Measurements from ENCODE around the gene MEGF11. TPM values are rescaled to one million over a fixed set of nuclear protein-coding genes. Genes with fewer than 3 reads are reported as not detected.
A peak's percentile ranks its signal among the peaks of the same experiment; 100 is the strongest.
"Not testable (repeated sequence)": the region's sequence is repeated elsewhere in the genome, so short reads cannot be mapped to it uniquely, and the experiment has no call there.

MEGF11 gene
- total RNA-seq, 1 experiment from 2014 or later = not detected

DNA sequence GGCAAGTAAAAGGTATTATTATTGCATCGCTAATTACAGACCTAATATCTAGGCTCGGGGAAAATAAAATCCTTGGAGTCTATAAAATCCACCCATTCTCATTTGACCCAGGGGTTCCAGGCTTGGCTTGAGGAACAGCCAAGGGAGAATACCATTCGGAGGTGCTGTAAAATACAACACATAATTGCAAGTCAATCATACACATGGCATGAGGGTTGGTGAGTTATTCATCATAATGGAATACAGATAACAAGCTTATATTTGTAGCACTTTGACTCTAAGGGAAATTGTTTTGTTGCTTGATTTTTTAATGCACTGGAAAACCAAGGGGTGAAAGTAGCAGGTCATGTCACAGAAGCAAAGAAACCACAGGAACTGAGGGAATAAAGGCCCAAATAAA, 23.0 kb upstream of the MEGF11 start:
- DNase-seq (ENCODE audit: low read depth) = no peak

DNA sequence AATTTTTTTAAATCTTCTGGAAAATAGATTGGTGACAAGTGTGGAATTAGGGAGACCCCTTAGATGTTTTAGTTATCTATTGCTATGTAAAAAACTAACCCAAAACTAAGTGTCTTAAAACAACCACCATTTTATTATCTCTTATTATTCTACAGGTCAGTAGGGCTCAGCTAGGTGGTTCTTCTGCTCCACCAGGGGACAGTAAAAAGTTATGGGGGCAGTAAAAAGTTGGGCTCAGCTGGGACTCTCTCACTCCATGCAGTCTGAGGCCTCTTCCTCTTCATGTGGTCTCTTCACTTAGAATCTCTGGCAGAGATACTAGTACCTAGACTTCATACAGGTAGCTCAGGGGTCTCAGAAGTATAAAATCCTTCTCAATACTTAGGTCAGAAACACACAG, 21.8 kb upstream of the MEGF11 start:
- no peak for DNase-seq (ENCODE audit: low read depth)

DNA sequence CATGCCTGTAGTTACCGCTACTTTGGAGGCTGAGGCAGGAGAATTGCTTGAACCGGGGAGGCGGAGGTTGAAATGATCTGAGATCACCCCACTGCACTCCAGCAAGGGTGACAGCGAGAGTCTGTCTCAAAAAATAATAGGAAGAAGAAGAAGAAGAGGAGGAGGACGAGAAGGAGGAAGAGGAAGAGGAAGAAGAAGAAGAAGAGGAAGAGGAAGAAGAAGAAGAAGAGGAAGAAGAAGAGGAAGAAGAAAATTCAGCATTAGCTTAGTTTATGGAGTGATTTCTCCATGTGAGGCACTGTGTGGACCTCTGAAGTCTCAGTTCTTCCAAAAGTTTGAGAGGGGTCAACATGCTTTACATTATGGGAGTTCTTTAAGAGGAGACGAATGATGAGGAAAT, 17.4 kb upstream of the MEGF11 start:
- no peak for DNase-seq (ENCODE audit: low read depth)

DNA sequence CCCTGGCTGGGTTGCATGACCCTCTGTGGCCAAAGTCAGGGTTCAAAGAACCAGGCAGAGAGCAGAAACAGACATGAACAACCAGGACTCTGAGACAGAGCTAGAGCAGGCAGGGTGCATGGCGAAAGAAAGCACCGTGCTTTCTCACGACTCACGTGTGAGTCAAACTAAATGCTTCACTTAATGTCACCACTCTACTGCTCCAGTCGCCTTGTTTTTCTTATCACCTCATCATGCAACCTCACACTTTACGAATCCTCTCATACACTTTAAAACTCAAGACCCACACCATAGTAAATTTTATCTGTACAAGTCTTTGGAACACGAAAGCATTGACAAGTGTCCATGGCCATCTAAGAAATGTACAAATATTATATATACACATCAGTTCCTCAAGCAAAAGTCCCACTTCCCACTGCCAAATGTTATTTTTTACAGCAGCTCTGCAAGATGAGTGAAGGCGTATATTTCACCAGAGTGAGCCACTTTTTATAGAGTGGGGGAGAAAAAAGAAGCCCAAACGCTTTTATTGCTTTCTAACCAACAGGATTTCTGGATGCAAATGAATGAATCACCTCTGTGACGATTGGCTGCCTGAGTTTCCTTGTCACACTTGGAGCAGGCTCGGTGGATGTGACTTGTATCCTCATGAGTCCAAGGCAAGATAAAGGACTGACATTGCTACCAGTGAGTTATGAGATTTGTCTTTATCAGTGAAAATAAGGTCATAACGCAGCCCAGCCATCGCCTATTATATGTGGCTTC, 16.0 kb upstream of the MEGF11 start:
- peak; percentile 88 for DNase-seq (ENCODE audit: low read depth)

DNA sequence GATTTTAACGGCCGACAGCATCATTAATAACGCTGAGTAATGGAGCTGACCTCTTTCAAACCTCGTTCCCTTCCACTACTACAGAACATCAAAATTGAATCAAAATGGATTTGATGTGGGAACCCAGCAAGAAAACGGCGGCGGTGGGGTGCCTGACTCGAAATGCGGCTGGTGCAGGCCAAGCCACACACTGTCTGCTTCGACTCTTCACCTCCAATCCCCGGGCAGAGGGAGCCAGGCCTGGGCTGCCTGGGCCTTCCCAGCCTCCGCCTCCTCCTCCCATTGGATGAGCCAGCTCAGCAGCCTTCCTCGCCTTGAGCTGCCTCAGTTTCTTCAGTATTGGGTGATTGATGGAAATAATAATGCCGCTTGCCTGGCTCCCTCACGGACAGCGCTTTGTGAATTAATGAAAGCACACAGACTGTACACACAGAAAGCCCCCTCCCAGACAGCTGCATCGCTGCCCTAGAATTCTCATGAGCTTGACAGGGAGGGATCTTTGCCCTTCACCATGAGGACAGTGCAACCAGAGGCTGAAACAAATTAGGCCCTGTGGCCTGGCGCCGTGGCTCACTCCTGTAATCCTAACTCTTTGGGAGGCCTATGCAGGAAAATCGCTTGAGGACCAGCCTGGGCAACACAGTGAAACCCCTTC, 11.4 kb upstream of the MEGF11 start:
- DNase-seq (ENCODE audit: low read depth) = no peak

DNA sequence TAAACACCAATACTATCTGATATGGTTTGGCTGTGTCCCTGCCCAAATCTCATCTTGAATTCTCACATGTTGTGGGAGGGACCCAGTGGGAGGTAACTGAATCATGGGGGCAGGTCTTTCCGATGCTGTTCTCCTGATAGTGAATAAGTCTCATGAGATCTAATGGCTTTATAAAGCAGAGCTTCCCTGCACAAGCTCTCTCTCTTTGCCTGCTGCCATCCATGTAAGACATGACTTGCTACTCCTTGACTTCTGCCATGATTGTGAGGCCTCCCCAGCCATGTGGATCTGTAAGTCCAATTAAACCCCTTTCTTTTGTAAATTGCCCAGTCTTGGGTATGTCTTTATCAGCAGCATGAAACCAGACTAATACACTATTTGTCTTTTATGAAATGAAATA, 9.3 kb upstream of the MEGF11 start:
- not testable (repeated sequence) for DNase-seq (ENCODE audit: low read depth)

DNA sequence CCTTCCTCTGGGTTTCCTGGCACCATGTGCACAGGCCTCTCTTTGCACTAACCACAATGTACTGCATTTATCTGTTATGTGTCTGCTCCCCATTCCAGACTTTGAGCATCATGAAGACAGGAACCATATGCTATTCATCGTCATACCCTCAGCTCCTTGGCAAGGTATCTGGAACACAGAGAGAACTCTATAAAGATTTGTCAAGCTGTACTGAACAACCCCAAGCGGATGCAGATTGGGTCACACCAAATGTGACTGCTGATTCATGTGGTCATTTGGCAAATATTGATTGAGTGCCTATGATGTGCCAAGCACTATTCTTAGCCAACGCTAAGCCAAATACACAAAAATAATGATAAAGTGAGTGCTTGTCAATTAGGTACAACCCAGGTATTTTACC, 7.5 kb upstream of the MEGF11 start:
- no peak for DNase-seq (ENCODE audit: low read depth)

DNA sequence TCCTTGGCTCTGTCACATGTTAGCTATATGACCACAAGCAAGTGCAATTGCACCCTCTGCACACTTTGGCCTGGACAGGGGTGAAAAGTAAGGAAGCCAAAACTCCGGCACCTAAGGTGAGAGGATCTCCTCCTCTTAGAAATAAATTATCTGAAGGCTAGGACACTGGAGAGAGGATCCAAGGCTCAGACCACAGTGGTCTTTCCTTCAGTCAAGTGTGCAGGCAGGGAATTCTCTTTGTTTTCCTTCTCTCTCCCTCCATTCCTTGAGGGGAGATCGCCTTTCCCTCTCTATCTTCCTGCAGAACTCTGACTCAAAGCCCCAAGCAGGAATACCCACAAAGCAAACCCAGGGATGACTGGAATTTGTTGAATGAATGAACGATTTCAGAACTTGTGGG, 3.1 kb upstream of the MEGF11 start:
- DNase-seq (ENCODE audit: low read depth) = no peak

DNA sequence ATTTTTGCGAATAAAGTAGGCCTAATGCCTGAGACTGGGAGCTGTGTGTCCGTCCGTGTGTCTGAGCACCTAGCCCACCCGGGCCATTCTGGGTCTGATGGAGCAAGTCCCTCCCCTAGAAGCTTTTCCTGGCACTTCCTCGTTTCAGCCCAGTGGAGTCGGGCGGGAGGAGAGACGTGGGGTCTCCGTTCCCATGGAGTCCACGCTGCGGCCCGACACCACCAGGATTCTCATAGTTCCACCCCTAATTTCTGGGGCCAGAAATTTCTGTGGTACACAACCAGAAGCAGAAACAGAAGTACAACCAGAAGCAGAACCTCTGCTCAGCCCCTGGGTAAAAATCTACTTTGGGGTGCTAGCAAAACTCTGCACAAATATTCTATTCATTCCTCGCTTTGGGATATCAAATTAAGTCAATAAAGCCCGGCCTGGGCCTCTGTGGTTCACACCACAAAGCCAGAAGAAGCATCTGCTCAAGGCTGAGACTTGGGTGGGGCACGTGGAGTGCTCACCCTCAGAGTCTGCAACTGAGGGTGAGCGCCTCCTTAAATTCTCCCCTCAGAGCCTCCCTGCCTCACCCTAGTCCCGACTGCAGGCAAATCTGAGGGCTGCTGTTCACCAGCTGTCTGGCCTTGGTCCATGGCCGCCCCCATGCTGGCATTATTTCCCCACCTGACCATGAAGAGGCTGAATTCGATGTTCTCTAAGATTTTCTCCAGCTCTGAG, 1.6 kb upstream of the MEGF11 start:
- DNase-seq (ENCODE audit: low read depth) = no peak

DNA sequence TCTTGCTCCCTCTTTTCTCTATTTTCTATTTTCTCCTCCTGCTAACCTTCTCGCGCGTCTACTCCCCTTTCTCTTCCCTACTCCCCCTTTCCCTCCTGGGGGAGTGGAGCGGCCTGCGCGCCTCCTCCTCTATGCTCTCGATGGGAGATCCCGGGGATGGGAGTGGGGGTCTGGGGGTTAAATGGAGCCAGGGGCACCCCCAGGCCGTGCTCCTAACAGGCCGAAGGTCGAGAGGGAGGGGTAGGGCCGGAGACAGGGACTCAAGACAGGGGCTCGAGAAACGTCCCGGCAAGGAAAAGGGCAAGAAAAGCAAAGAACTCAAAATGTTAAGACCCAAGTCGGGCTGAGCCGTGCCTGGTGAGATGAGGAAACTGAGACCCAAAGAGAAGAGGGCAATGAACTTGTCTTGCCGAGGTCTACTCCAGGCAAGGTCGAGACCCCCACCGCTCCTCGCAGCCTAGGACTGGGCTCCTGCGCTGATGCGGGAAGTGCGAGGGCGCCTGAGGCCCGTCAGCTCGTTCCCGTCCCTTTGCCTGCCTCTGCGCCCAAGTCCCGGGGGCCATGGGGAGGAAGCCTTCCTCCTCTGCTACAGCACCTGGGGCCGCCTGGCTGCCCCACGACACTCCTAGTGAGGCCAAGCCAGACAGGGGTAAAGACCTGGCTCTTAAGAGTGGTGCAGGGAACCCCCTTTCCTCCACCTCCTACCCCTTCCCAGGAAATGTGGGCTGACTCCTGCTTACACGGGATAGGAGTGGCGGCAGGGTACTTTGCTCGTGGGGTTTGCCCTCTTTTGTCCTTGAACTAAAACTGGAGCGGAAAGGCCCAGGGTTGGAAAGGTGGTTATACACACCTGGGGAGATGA, 770 bp upstream of the MEGF11 start:
- DNase-seq (ENCODE audit: low read depth) = no peak

DNA sequence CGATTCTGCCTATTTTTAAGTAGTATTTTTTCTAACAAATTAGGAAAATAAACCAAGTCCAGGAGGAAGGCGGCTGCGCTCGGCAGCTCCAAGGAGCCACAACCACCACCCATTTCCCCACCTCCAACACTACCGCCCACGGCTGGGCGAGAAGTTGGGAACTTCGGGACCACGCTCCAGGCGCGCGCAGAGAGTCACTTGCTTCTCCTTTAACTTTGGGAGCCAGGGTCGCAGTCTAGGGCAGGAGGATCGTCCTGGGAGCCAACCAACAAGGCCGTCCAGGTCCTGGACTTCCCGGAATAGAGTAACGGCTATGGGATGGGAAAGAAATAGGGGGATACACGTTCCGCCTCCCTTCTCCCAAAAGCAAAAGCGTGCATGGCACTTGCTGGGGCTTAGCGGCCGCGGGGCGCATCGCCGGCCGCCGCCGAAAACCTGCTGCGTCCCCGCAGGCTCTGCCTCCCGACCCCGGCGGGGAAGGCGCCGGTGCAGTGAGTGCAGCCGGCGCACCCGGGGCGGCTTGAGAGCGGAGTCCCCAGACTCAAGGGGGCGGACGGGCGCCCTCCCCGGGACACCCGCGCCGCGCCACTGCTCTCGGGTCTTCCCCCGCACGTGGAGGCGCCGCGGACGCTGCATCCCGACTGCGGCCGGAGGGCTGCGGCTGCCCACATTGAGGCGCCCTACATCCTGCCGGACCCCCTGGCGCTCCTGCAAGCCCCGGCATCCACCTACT, 699 bp downstream of the MEGF11 start:
- peak; percentile 4 for DNase-seq (ENCODE audit: low read depth)

DNA sequence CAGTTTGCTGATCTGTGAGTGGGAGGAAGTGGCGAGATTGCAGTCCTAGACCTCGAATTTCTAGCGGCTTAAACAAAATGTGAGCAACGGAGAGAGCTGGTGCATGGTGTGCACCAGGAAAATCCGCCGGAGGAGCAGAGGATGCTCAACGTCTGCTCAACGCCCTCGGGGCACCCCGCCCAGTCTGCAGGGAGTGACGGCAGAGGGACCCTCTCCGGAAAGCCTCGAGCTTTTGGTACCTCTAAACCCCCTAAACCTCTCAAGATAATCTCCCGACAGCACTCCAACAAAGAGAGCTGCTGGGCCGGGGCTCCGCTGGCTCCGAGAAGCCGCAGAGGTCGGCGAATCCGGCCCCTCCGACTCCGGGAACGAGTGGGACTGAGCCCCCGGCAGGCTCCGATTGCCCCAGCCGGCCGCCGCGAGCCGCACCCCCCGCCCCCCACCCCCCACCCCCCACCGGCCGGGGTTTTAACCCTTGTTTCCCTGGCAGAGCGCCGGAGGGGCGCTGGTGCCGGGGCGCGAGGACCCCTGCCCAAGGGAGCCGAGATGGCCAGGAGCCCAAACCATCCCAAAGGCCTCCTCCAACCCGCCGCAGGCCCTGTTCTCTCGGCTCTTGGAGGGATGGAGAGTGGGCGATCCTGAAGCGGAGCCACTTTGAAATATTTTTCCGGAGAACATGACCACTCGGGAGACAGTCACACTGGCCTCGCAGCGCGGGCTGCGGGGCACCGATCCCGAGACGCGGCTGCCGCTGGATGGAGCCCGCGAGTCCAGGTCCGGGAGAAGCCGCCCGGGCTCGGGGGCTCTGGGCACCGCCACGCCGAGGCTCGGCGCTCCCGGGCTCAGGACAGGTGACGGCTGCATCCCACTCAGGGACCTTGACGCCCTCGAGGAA, 1.5 kb downstream of the MEGF11 start:
- peak; percentile 34 for DNase-seq (ENCODE audit: low read depth)

DNA sequence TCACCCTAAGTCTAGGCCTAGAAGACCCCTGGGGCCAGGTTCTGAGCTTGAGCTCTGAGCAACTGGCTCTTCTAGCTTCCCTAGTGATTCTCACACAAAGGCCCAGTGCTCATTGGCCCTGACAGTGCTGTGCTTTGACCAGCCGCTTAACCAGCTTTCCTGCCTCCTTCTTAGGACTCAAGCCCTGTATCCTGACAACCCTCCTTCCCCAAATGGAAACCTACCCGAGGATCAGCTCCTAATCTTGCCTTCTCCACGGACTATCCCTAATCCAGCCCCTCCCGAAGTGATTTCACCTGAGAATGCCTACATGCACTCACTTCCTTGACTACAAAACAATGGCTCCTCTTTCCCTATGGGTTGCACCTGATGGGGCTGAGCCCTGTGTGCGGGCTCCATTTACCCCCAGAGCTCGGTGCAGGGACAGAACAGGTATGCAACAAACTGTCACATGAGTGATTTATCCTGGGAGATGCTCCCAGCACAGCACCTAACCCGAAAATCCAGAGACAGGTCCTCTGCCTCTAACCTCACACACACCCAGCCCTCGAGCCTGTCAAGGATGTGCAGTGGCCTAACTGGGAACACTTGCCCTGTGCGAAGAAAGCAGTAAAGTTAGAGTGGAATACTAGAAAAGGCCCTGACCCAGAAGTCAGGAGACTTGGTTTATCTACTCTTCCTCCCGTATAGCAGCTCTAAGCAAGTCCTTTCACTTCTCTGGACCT, 2.3 kb downstream of the MEGF11 start:
- DNase-seq (ENCODE audit: low read depth) = no peak

DNA sequence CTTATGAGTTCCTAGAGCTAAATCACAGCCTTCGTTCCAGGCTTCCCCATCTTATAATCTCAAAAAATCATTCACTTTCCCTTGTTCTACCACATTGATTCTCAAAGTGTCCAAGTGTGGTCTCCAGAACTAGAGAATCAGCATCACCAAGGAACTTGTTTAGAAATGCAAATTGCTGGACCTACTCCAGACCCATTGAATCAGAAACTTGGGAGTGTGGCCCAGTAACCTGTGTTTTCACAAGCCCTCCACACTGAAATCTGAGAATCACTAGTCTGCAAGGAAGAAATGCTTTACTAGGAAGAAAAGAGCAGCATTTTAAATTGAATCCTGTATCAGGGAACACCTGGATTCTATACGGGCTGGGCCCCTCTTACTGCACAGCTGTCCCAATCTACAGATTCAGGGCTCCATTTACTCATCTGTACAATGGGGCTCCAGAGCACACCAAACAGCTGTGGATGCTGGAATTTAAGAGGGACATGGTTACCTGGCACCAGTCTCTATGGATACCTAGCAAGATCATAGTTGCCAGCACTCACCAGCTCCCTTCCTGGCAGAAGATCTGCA, 3.9 kb downstream of the MEGF11 start:
- no peak for DNase-seq (ENCODE audit: low read depth)

DNA sequence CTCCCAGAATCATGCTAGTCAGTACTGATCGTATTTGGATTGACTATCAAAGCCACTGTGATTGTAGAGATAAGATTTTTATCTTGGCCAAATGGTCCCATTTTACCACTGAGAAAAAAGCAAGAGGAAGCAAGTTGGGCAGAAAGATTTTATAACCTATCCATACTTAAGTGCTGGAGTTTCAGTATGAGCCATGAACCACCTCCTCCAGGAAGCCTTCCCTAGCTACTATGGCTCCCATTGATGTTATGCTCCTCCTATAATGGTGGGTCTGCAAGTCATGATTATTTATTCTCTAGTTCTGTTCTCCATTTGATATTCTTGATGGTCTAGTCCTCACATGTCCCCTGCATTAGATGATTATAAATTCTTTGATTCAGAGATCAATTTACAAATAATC, 6.6 kb downstream of the MEGF11 start:
- no peak for DNase-seq (ENCODE audit: low read depth)

DNA sequence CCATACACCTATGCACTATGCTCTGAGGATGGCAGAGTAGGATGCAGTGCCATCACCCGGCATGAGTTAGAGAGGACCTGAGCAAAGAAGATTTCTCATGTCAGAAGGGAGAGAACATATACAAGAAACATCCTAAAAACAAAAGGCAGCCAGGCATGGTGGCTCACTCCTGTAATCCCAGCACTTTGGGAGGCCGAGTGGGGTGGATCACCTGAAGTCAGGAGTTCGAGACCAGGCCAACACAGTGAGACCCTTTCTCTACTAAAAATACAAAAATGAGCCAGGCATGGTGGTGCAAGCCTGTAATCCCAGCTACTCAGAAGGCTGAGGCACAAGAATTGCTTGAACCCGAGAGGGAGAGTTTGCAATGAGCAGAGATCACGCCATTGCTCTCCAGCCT, 7.7 kb downstream of the MEGF11 start:
- DNase-seq (ENCODE audit: low read depth) = not testable (repeated sequence)

DNA sequence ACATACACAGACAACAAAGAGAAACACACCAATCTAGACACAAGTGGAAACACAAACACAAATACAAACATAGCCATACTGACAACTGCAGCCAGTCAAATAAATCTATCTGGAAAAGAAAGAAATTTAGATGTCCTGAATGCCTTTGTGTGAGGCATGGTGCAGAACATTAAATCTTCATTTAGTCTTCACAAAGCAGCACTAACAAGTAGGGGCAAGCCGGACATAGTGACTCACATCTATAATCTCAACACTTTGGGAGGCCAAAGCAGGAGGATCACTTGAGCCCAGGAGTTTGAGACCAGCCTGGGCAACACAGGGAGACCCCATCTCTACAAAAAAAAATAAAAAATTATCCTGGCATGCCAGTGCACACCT, 11.7 kb downstream of the MEGF11 start:
- DNase-seq (ENCODE audit: low read depth) = no peak

DNA sequence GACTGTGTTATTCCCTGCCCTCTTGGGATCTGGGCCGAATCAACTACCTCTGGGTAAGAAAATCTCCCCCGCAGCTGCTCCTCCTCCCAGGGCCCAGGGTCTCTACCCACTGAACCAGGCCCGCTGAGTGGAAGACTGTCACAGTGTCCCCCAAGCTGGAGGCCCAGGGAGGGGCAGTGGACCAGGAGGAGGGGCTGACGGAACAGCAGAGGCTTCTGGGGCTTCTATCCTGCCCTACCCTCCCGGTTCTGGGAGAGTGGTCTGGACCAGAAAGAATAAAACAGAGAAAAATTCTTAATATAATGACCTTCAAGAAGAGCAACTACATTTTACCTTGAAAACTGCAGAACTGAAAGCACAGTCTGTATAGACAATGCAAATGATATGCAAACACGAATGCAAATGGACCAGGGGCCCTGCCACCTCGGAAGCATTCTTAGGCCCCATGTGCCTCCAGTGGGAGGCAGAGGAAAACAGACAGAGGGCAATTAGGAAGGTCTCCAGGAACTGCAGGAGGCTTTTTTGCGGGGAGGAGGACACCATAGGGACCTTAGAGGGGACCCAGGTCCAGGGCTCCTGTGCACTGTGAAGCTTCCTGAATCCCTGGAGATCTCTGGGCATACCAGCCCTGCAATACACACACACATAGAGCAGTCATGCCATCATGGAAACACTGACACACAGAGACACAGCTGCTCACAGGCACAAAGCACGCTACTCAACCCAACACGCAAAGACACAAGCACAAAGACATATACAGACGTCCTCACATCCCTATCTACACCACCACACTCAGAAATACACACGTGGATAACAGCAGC, 12.3 kb downstream of the MEGF11 start:
- DNase-seq (ENCODE audit: low read depth) = no peak
